NCI-H2107 treated with DMSO at 0.1 percent for 48 hours (cell line): ENCODE measurements around the gene DDIT4L.
"Not testable (repeated sequence)": the region's sequence is repeated elsewhere in the genome, so short reads cannot be mapped to it uniquely, and the experiment has no call there.

Experiments used
- DNase-seq: peaks from one replicate; lab custom pipeline; 2025; ENCODE audit not compliant: unreplicated experiment; lab: John Stamatoyannopoulos, UW

Gene DDIT4L

GRCh38 chr4:100189820-100190642 lies at the start of gene DDIT4L:
Gene DDIT4L, minus strand, starts transcription at chr4:100190468. Its CDS starts 485 bp downstream, at chr4:100189983.
- no peak for DNase-seq

GRCh38 chr4:100240008-100240407 lies 49.7 kb upstream of the DDIT4L start:
- DNase-seq, result no peak

GRCh38 chr4:100224721-100225120 lies 34.5 kb upstream of the DDIT4L start:
- no peak for DNase-seq

- DNase-seq, result no peak
Observed at GRCh38 chr4:100224160-100224559, 33.9 kb upstream of the DDIT4L start.

- DNase-seq, result no peak
Observed at GRCh38 chr4:100208964-100209363, 18.7 kb upstream of the DDIT4L start.

GRCh38 chr4:100208459-100208858 lies 18.2 kb upstream of the DDIT4L start:
- no peak for DNase-seq

GRCh38 chr4:100206850-100207249 lies 16.6 kb upstream of the DDIT4L start:
- no peak for DNase-seq

- DNase-seq, result no peak
Observed at GRCh38 chr4:100198061-100198460, 7.8 kb upstream of the DDIT4L start.

GRCh38 chr4:100196388-100197071 lies 6.3 kb upstream of the DDIT4L start:
- not testable (repeated sequence) for DNase-seq

- no peak for DNase-seq
Observed at GRCh38 chr4:100190643-100191600, 654 bp upstream of the DDIT4L start.

- no peak for DNase-seq
Observed at GRCh38 chr4:100188829-100189228, 1.4 kb downstream of the DDIT4L start.

- no peak for DNase-seq
Observed at GRCh38 chr4:100187781-100188180, 2.5 kb downstream of the DDIT4L start.

GRCh38 chr4:100184787-100185186 lies 5.5 kb downstream of the DDIT4L start:
- DNase-seq, result no peak

GRCh38 chr4:100177855-100178254 lies 12.4 kb downstream of the DDIT4L start:
- no peak for DNase-seq

- no peak for DNase-seq
Observed at GRCh38 chr4:100177126-100177525, 13.1 kb downstream of the DDIT4L start.

GRCh38 chr4:100175858-100176257 lies 14.4 kb downstream of the DDIT4L start:
- DNase-seq, result no peak

GRCh38 chr4:100174985-100175383 lies 15.3 kb downstream of the DDIT4L start:
- no peak for DNase-seq

- DNase-seq, result no peak
Observed at GRCh38 chr4:100170986-100171385, 19.3 kb downstream of the DDIT4L start.

- DNase-seq, result no peak
Observed at GRCh38 chr4:100169491-100170485, 20.5 kb downstream of the DDIT4L start.

- no peak for DNase-seq
Observed at GRCh38 chr4:100168521-100168920, 21.7 kb downstream of the DDIT4L start.
